Measurements from ENCODE around the gene ITGA3. TPM values are rescaled to one million over a fixed set of nuclear protein-coding genes. Genes with fewer than 3 reads are reported as not detected.
A peak's percentile ranks its signal among the peaks of the same experiment; 100 is the strongest.

ITGA3 gene
- total RNA-seq, 1 experiment from 2014 or later: 392 TPM

DNA sequence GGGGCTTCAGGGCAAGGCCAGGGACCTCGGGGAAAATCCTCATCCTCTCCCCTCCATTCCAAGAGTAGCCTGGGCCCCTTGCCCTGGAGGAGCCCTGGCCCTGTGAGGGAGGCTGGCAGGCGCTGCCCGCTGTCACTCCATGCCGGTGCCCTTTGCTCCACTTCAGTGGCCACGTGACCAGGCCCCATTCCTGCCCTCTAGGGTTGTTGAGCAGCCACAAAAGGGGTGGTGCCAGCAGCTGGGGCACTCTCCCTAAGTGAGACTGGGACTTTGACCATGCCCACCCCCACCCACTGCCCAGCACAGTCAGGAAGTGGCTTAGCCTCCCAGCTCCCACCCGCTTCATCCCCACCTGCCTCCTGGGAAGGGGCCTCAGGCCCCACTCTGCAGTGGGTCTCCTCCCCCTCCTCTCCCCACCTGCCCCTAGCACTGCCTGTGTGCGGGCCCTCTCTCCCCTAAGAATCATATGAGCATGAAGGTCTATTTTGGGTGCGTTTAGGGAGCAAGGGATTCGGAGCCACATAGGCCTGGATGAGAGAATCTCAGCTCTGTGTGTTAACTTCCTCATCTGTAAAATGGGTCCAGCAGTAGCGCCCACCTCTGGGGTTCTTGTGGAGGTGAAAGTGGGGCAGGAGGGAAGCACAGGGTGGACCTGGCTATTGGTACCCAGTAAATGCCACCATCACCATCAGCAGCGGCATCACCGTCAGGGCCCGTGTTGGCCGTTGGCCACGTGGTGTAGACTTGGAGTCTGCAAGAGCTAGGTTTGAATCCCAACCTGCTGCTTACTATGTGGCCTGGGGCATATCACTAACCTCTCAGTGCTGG lies 46.5 kb downstream of the ITGA3 start:
- no peak overlapping the region for H2AFZ ChIP-seq (ENCODE audit: low read depth, low read length, poor library complexity, severe bottlenecking)
- TF ChIP-seq, protein P1, sequence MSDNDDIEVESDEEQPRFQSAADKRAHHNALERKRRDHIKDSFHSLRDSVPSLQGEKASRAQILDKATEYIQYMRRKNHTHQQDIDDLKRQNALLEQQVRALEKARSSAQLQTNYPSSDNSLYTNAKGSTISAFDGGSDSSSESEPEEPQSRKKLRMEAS (IDR thresholded peaks at IDR 0.05): no peak
- TF ChIP-seq POLR2AphosphoS5 (IDR thresholded peaks at IDR 0.05; ENCODE audit: low read depth, low read length): no peak
- ChIA-PET POLR2A (no interaction called here), CTCF (interaction anchor here (3.3 kb wide), 1 partner anchor 9 kb away, joined by 15 read pairs; no protein-coding TSS in a partner anchor), RAD21 (ENCODE audit: low non-redundant PET in 1 of 2, low total read pairs in 2 of 2, uncharacterized antibody in 2 of 2, unreplicated experiment in 2 of 2) (no interaction called here)
- peaks cover 0 to 7% of the 10 kb centered on the region in 2 experiments; a peak in 2 of 4 replicates for H3K36me3 ChIP-seq (ENCODE audit: control insufficient read depth in 1 of 2, insufficient read depth in 2 of 2, low read length in 2 of 2)
- H3K9ac ChIP-seq (ENCODE audit: low read length): peak overlapping the region; percentile 22; the same call in 1 of the 2 replicates
- no TSS peak for BruUV-seq (replicated peaks)
- H3K9me2 ChIP-seq (ENCODE audit: insufficient read depth): no peaks in the 10 kb centered on the region
- H3K4me2 ChIP-seq (ENCODE audit: low read length): peak overlapping the region; percentile 42
- H4K20me1 ChIP-seq (ENCODE audit: insufficient read depth): no peaks in the 10 kb centered on the region
- peak overlapping the region; percentile 47; the same call in 1 of the 2 replicates for H3K27ac ChIP-seq (ENCODE audit: low read depth, low read length)
- ATAC-seq (peak; percentile 69), DNase-seq (ENCODE audit: low read depth, low spot score) (no peak)
- no peaks in the 10 kb centered on the region for H3K27me3 ChIP-seq (ENCODE audit: insufficient read depth, low read length)
- no peaks in the 10 kb centered on the region for H3K9me3 ChIP-seq (ENCODE audit: control insufficient read depth in 1 of 2, insufficient read depth in 1 of 2, low read depth in 1 of 2, low read length in 2 of 2)
- H3K4me3 ChIP-seq (replicated peaks in 1 of 2; ENCODE audit: low read depth in 1 of 2, low read length in 2 of 2): no peak overlapping the region
- intact Hi-C loops (cut with micrococcal nuclease): no loop called here
- H3K79me2 ChIP-seq (ENCODE audit: insufficient read depth, low read length): no peaks in the 10 kb centered on the region
- peaks cover 32 to 33% of the 10 kb centered on the region in 2 experiments for H3K4me1 ChIP-seq (ENCODE audit: control insufficient read depth in 1 of 2, insufficient read depth in 2 of 2, low read length in 2 of 2)

DNA sequence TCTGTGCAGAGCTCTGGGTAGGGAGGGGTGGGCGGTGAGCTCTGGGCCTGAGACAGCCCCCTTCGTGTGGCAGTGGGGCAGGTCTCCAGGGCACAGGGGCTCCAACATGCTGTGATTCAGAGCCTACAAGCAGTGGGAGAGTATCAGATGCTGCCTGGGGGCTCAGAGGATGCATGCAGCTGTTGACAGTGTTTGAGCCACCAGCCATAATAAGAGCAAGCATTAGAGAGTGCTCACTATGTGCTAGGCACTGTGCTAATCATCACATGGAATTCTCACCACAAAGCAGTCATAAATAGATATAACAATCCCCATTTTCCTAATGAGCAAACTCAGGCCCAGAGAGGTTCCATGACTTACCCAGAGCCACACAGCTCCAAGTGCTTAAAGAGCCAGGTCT lies 47.3 kb downstream of the ITGA3 start:
- intact Hi-C loops (cut with micrococcal nuclease): no loop called here
- Histone ChIP-seq H3K9me2 (ENCODE audit: insufficient read depth) (no peaks in the 10 kb centered on the region), H3K27me3 (ENCODE audit: insufficient read depth, low read length) (no peaks in the 10 kb centered on the region), H3K27ac (ENCODE audit: low read depth, low read length) (no peak overlapping the region), H3K36me3 (ENCODE audit: control insufficient read depth in 1 of 2, insufficient read depth in 2 of 2, low read length in 2 of 2) (peaks cover 0 to 4% of the 10 kb centered on the region in 2 experiments; a peak in 1 of 4 replicates), H3K4me3 (replicated peaks in 1 of 2; ENCODE audit: low read depth in 1 of 2, low read length in 2 of 2) (no peak overlapping the region), H4K20me1 (ENCODE audit: insufficient read depth) (no peaks in the 10 kb centered on the region), H3K4me1 (ENCODE audit: control insufficient read depth in 1 of 2, insufficient read depth in 2 of 2, low read length in 2 of 2) (peaks cover 33 to 40% of the 10 kb centered on the region in 2 experiments), H3K9ac (ENCODE audit: low read length) (no peak overlapping the region), H2AFZ (ENCODE audit: low read depth, low read length, poor library complexity, severe bottlenecking) (no peak overlapping the region), H3K4me2 (ENCODE audit: low read length) (no peak overlapping the region), H3K79me2 (ENCODE audit: insufficient read depth, low read length) (no peaks in the 10 kb centered on the region), H3K9me3 (ENCODE audit: control insufficient read depth in 1 of 2, insufficient read depth in 1 of 2, low read depth in 1 of 2, low read length in 2 of 2) (no peaks in the 10 kb centered on the region)
- CTCF ChIA-PET: interaction anchor here (3.3 kb wide), 1 partner anchor 10 kb away, joined by 15 read pairs; no protein-coding TSS in a partner anchor
- no peak for DNase-seq (ENCODE audit: low read depth, low spot score)
- BruUV-seq (replicated peaks): no TSS peak
- POLR2A ChIA-PET: no interaction called here
- TF ChIP-seq, protein P2, sequence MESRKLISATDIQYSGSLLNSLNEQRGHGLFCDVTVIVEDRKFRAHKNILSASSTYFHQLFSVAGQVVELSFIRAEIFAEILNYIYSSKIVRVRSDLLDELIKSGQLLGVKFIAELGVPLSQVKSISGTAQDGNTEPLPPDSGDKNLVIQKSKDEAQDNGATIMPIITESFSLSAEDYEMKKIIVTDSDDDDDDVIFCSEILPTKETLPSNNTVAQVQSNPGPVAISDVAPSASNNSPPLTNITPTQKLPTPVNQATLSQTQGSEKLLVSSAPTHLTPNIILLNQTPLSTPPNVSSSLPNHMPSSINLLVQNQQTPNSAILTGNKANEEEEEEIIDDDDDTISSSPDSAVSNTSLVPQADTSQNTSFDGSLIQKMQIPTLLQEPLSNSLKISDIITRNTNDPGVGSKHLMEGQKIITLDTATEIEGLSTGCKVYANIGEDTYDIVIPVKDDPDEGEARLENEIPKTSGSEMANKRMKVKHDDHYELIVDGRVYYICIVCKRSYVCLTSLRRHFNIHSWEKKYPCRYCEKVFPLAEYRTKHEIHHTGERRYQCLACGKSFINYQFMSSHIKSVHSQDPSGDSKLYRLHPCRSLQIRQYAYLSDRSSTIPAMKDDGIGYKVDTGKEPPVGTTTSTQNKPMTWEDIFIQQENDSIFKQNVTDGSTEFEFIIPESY (IDR thresholded peaks at IDR 0.05; ENCODE audit: extremely low read depth, insufficient replicate concordance, low read length): no peak
- no peak for TF ChIP-seq SP1 (IDR thresholded peaks at IDR 0.05; ENCODE audit: low read depth)
- TF ChIP-seq YY1 (IDR thresholded peaks at IDR 0.05; ENCODE audit: extremely low read depth, insufficient replicate concordance, low read depth, low read length): no peak
- TF ChIP-seq, protein P1 (IDR thresholded peaks at IDR 0.05): no peak
- TF ChIP-seq RAD21 (IDR thresholded peaks at IDR 0.05; ENCODE audit: low read depth): no peak
- TF ChIP-seq SIN3A (IDR thresholded peaks at IDR 0.05; ENCODE audit: low read depth): no peak
- no peak for TF ChIP-seq EZH2 (IDR thresholded peaks at IDR 0.05)
- RAD21 ChIA-PET (ENCODE audit: low non-redundant PET in 1 of 2, low total read pairs in 2 of 2, uncharacterized antibody in 2 of 2, unreplicated experiment in 2 of 2): no interaction called here
- ATAC-seq: no peak
